NCI-H2196 (cell line): ENCODE measurements around the gene HAGH.

Experiments used
- DNase-seq: peaks from one replicate; lab custom pipeline; 2025; ENCODE audit not compliant: unreplicated experiment; lab: John Stamatoyannopoulos, UW

Gene HAGH

DNA sequence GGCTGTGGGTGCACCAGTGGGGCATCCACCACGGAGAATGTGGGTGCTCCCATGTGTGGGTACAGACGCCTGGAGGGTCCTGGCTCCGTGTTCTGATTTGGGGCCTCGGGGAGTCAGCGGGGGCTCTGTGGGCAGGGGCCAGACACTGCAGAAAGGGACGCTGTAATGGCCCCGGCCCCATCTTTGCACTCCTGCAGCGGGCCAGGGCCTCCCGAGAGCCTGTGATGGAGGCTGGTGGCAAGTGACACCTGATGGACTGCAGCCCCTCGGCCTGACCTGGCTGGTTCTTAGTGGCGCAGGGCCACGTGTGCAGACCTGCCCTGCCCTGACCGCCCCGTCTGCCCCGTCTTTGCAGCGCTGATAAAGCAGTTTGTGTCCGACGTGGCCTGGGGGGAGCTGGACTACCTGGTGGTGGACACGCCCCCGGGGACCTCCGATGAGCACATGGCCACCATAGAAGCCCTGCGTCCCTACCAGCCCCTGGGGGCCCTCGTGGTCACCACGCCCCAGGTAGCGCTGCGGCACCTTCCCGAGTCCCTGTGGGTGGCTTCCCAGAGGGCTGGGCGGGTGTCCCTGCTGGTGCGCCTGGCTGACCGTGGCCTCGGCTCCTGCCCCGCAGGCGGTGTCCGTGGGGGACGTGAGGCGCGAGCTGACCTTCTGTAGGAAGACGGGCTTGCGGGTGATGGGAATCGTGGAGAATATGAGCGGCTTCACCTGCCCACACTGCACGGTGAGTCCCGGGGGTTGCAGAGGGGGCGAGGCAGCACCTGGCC, 39.1 kb downstream of the HAGH start:
- no peak for DNase-seq

DNA sequence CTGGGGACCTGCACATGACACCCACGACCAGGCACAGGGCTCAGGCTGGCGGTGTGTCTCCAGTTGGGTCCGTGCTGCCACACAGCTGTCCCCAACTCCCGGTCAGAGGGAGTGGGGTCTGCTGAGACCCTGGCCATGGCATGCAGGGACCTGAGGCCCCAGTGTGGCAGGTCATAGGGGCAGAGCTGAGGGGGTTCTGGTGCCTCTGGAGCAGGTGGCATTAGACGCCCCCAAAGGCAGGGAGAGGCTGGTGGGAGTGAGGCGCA, 39.6 kb downstream of the HAGH start:
- DNase-seq = no peak

DNA sequence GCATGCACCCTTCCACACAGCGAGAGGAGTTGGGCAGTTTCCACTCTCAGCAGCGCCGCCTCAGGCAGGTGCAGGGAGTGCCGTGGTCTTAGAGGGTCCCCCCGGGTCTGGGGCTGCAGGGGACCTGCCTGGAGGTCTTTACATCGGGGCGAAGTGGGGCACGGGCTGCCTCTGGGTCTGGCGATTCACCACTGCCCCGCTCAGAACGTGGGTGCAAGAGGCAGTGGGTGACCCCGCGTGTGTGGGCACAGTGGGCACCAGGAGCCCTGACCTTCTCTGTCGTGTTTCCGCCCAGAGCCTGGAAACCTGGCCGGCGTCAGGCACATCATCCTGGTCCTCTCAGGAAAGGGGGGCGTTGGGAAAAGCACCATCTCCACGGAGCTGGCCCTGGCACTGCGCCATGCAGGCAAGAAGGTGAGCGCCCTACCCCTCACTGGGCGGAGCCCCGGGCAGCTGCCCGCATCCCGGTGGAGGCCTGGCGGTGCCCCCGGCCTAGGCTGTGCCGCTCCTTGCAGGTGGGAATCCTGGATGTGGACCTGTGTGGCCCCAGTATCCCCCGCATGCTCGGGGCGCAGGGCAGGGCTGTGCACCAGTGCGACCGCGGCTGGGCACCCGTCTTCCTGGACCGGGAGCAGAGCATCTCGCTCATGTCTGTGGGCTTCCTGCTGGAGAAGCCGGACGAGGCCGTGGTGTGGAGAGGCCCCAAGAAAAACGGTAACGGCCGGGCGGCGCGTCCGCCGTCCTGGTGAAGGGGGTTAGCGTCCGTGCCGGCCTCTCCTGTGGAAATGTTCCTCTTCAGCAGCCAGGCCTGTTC, 40.2 kb downstream of the HAGH start:
- DNase-seq = no peak

DNA sequence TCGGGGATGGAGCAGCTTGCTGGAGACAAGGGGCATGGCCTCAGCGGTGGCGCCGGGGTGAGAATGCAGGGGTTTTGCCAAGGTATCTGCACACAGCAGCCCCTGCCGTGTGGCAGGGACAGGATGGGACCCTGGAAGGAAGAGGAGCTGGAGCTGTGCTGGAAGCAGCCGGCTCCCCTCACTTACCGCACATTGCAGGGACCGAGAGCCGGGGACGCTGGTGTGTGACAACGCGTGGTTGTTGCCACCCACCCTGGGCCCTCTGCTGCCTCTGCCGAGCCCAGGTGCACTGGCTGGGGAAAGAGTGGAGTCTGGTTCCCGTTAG, 40.8 kb downstream of the HAGH start:
- no peak for DNase-seq

DNA sequence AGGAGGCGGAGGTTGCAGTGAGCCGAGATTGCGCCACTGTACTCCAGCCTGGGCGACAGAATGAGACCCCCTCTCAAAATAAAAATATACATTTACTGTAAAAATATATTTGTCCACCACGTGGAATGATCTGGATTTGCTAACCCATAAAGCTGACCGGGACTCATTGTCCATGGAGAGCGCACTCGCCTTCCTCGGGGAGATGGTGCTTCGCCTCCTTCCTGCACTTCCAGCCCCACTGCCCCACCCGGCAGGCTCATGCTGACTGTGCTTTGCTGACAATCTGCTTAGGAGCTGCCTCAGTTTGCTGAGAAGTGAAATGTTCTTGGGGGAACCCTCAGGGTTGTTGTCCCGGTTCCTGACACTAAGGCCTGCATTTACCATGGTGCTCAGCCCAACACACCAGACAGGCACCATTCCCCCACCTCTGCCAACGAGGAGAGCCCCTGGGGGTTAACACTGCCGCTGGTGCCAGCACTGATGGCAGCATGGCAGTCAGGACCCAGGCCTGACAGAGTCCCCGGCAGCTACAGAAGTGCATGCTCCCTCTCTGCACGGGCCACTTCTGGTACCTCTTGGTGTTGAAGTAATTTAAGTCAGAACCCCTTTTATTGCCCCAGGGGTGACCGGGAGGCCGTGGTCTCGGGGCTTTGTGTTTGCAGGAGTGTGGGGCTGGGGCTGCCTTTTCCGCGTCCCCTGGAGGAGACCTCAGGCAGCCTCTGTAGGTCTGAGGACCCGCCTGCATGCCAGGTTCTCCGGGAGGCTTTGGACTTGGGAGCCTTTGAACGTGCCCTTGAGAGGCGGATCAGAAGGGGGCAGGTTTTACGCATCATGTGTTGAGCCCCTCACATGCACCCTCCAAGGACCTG, 41.4 kb downstream of the HAGH start:
- DNase-seq = no peak

DNA sequence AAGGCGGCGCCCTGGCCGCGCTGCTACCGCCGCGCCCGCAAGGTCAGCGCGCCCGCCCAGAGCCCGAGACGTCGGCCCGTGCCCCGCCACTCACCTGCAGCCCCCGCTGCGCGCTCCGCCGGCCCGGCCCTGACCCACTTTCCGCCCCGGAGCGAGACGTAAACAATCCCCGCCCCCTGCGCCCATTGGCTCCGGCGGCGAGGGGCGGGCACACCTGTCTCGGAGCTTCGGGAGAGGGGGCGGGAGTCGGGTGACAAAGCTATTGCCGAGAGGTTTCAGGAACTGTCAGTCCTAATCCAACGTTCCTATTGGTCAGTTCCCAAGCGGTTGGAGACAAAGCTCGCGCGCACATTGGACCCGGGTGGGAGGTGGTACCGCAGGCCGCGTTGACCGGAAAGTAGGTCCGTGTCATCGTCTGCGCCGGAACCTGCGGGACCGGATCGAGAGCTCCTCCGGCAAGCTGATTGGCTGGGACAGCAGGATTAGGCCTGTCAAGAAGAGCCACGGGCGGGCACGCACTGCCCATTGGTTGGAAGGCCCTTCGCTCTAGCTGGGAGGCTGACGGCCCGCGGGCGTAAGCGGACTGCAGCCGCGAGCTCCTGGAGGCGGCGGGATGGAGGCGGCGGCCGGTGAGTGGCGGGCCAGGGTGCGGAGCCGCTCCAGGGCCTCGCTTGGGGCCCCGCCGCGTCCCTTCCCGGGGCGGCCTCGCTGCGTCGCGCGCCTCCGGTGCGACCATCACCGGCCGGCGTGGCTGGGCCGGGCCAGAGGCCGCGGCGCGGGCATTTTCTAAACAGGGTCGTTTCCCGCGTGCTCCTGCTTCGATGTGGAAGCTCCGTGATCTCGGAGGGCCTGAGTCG, 44.0 kb downstream of the HAGH start, which contains the start of the genes NUBP2 and SPSB3:
NUBP2 (plus strand) TSS at position 553 of the 857 bp plus-strand sequence; CDS start at position 614, 61 bp downstream.
SPSB3 (minus strand) TSS at position 164 of the 857 bp plus-strand sequence. CDS start 1,088 bp downstream, outside the sequence.
- peak; percentile 100 for DNase-seq

DNA sequence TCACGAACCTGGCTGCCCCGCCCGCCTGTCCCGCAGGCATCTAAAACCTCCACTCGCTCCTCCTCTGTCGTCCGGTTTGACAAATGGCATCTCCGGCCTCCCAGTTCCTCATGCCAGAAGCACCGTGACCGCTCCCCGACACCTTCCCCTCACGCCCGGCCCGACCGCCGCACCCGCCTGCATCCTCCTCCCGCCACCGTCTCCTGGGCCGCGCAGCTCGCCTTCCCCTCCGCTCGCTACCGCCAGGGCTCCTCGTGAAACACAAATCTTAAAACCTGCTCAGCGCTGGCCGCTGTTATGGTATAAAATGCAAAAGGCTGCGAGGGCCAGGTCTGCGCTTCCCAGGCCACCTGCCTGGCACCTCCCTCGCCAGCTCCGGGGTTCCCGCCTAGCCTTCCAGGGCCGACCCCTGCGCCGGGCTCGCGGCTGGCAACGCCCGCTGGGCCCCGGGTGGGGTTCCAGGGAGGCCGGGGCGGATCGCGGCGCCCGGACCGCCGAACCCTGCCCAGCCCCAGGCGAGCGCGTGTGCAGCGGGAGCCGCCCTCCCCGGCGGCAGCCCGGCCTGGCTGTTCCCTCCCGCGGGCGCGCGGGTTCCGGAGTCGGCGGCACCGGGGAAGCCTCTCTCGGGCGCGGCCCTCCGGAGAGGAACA, 44.7 kb downstream of the HAGH start:
- DNase-seq = no peak

DNA sequence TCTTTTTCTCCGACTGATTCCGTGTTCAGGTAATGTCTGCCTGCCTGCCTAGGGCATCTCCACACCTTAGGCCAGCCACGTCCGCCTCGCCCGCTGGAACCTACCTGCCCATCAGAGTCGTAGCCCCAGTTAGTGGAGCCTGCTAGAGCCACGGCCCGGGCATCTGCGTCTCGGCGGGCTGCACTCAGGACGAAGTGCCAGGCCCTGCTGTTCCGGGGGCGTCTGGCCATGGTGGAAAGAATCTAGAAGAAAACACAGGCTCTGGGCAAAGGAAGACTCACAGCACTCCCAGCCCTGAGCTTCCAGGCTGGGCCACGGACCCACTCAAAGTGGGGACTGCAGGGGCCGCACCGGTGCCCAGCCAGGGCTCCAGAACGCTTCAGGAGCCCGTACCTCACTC, 45.4 kb downstream of the HAGH start:
- no peak for DNase-seq

DNA sequence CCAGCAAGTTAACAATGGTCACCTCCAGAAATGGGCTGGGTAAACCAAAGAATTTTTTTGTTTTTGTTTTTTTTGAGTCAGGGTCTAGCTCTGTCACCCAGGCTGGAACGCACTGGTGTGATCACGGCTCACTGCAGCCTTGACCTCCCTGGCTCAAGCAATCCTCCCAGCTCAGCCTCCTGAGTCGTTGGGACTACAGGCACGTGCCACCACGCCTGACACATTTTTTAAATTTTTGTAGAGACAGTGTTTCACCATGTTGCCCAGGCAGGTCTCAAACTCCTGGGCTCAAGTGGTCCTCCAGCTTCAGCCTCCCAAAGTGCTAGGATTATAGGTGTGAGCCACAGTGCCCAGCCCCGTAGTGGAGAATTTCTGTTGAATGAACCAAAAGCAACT, 46.0 kb downstream of the HAGH start:
- DNase-seq = no peak

DNA sequence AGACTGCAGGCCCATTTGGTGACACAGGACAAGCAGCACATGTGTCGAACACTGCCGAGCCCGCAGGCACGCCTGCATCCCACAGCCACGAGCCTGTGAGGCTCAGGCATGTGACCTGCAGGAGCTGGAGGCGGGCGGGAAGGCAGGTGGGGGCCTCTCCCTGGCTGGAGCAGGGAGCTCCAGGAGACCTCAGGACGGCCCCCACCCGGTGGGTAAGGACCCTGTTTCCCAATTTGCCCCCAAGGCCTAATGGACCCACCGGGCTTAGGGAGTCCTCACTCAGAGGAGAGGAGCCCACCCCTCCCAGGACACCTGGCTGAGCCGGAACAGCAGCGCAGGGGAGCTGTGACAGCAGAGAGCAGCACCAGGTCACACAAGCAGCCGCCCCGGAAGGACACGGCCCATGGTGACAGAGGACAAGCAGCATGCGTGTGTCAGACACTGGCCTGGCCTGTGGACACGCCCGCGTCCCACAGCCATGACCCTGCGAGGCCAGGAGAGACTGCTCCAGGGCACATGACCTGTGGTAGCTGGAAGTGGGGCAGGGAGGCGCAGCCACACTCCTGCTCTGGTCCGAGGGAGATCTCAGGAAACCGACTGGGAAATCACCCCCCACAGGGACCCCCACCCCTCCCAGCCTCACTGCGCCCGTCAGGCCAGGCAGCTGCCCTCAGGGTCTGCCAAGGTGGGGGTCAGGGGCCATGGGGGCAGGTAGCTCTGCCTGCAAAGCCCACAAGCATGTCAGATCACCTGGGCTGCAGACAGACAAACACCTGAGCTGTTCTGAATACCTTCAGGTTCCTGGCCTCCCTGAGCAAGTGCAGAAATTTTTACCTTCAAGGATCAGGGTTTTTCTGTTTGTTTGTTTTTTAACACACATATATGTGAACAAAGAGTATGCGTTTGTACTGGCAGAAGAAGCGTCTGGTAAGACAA, 46.6 kb downstream of the HAGH start:
- no peak for DNase-seq

DNA sequence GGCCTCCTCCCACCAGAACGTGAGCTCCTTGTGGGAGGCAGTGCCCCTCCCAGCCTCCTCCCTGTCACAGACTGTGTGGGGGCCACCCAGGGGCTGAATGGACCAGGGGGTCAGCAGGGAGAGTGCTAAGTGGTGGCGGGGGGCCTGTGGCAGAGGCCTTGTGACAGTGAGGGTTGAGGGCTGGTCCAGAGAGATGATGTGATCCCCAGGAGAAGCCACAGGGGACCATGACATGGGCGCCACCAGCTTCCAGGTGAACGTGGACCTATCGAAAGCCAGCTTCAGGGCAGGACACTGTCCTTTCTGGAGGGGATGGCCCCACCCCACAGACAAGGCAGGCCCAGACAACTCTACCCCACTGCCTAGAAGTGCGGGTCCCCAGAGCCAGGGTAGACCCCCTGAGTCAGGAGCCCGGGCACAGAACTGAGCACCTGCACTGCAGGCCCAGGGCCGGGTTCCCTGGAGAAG, 47.4 kb downstream of the HAGH start:
- no peak for DNase-seq

DNA sequence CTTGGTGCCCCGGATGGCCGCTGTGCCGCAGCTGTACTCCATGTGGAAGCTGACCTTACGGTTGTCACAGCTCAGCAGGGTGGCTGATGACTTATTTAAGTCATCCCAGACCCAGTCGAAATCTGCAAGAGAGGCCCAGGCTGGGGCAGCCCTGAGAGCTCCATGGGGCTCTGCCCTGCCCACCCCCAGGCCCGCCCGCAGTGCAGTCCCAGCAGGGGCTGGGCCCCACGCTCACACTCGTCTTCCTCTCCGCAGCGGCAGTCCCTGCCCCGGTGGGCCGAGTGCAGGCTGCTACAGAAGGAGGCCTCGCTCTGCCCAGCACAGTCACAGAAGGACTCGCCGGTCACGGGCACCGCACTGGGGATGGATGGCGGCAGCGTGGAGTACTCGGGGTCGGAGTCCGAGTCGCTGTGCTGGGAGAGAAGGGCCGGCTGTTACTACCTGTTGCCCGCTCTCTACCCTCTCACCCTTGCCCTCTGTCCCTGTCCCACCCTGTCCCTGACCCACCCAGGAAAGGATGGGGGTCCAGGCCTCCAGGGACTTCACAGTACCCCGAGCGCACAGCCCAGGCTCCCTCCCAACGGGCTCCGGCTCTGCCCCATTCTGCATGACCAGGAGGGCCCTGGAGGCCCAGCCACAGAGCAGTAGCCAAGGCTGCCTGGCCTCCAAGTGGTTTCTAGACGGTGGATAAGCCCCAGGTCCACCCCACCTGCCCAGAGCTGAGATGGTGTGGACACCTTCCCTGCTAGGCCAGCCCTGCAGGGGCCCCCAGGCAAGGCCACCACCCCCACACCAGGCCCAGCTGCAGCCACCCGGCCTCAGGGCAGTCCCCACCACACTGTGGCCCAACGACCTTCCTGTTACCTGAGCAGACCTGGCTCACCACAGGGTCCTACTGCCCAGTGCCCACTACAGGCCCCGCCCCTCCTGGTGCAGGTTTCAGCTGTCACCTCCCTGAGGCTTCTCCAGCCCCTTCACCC, 48.1 kb downstream of the HAGH start:
- DNase-seq = no peak

DNA sequence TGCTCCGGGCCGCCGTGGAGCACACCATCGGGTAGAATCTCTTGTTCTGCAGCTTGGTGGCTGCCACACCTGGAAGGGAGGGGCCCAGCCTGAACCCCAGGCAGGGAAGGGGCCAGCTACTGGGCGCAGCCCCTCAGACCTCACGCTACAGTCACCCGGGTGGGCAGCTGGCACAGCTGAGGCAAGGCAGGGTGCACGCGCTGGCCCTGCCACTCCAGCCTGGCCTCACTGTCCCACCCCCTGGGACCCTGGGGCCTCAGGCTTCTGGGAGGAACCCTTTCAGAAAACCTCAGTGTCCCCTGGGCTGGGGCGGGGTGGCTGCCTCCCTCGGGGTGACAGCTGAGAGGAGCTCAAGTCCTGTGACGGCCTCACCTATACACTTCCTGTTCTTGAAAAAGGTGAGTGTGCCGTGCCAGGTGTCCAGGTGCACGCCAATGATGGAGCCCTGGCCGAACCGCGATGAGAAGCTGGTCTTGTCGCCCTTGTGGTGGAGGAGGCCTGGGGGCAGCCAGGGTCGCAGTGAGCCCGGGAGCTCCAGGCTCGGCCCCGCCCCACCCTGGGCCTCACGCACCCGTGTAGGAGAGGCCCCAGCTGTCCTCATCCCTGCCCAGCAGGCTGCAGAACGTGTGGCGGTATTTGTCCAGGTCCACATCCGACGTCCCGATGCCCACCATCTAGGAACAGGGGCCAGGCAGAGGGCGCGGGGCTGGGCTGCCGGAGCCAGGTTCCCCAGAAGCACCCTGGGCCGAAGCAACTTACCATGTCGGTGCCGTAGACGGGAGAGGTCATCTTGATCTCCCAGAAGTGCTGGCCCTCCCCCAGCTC, 49.0 kb downstream of the HAGH start:
- no peak for DNase-seq

DNA sequence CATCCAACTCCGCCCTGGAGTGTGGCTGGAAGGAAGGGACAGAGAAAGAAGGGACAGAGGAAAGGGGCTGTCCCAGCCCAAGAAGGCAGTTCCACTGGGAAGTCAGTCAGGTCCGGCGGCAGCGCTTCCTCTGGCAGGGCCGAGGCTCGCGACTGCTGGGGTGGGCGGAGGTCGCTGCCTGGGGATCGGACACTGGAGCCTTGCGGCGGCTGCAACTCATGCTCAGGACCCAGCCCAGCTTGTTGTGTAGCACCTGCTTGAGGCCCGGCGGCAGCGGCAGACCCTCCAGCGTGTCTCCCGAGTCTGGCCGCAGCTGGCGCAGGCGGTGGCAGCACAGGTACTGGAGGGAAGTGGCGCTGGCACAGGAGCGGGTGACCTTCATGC, 49.6 kb downstream of the HAGH start:
- DNase-seq = no peak

DNA sequence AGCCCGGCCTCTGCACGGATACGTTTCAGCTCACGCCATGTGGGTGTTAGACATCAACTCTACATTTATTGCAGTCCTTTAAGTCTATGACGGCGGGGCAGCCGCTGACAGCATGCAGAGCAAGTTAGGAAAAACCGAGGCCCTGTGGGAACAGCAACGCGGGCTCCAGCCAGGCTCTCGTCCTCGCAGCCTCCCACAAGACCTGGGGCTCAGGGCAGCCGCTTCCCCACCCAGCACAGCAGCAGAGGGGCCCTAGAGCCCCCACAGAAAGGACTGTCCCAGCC, 50.0 kb downstream of the HAGH start:
- DNase-seq = no peak

DNA sequence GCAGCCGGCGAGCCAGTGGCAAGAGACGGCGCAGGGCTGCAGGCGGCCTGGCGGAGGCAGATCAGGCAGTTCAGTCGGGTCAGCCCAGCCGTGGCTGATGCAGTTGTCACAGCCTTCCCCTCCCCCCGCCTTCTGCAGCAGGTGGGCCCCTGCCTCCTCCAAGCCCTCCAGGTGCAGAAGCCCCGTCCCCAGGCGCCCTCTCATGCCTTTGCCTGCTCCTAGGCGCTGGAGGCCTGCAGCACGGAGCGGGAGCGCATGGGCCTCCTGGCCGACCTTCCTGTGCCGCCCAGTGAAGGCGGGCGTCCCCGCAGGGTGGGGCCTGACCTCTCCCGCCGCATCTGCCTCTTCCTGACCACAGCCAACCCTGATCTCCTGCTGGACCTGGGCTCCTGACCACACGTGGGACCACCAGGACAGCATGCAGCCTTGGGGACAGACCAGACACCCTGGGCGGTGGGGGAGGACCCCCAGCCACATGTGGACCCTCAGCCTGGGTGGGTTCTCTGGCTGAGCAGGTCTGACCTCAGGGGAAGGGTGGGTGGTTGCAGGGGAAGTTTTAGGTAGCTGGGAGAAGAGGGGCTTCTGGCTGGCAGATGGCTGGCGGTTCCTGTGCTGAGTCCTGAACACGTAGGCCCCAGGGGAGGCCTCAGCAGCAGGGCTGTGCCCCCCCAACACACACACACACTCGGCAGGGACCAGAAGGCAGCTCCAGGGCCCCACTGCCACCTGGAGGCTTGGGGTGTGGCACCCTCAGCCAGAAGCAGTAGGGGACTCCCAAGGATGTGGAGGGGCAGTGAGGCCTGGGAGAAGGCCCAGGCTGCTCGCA, 50.6 kb downstream of the HAGH start:
- DNase-seq = no peak
